Measurements from ENCODE around the gene LEPROT. TPM values are rescaled to one million over a fixed set of nuclear protein-coding genes. Genes with fewer than 3 reads are reported as not detected.

The LEPROT gene
- total and polyA plus RNA-seq, 4 donors, result 23.6 to 43.4 (median 36.3) TPM

- H3K27ac ChIP-seq (ENCODE audit: low read depth in 1 of 2, low read length in 2 of 2), result no peak overlapping the region
- H3K9ac ChIP-seq (ENCODE audit: low read depth in 1 of 2, low read length in 2 of 2), result no peak overlapping the region
- no peaks in the 10 kb centered on the region for H3K36me3 ChIP-seq (ENCODE audit: control insufficient read depth in 4 of 4, insufficient read depth in 3 of 4, low read depth in 1 of 4, low read length in 3 of 4)
- WGBS, result 93% methylated on average over 3 of the region's 3 CpGs
- no peak for DNase-seq (ENCODE audit: low spot score)
- H3K9me3 ChIP-seq (ENCODE audit: control insufficient read depth in 4 of 4, low read length in 3 of 4), result no peaks in the 10 kb centered on the region
- no peak overlapping the region for H3K4me3 ChIP-seq (ENCODE audit: low read depth in 1 of 3, low read length in 3 of 3)
- H3K4me1 ChIP-seq (ENCODE audit: control insufficient read depth in 4 of 4, insufficient read depth in 4 of 4, low read length in 3 of 4), result no peaks in the 10 kb centered on the region
- no peaks in the 10 kb centered on the region for H3K27me3 ChIP-seq (ENCODE audit: control insufficient read depth in 4 of 4, insufficient read depth in 4 of 4, low read length in 3 of 4)
- TF ChIP-seq TAF1 (conservative IDR thresholded peaks at IDR 0.05), result no peak
- TF ChIP-seq FOXA1 (IDR thresholded peaks at IDR 0.05), result no peak
- no peak for TF ChIP-seq JUND (IDR thresholded peaks at IDR 0.05)
- TF ChIP-seq, protein P1, sequence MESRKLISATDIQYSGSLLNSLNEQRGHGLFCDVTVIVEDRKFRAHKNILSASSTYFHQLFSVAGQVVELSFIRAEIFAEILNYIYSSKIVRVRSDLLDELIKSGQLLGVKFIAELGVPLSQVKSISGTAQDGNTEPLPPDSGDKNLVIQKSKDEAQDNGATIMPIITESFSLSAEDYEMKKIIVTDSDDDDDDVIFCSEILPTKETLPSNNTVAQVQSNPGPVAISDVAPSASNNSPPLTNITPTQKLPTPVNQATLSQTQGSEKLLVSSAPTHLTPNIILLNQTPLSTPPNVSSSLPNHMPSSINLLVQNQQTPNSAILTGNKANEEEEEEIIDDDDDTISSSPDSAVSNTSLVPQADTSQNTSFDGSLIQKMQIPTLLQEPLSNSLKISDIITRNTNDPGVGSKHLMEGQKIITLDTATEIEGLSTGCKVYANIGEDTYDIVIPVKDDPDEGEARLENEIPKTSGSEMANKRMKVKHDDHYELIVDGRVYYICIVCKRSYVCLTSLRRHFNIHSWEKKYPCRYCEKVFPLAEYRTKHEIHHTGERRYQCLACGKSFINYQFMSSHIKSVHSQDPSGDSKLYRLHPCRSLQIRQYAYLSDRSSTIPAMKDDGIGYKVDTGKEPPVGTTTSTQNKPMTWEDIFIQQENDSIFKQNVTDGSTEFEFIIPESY (IDR thresholded peaks at IDR 0.05), result no peak
- no peak for TF ChIP-seq GABPA (IDR thresholded peaks at IDR 0.05 in 1 of 2, conservative IDR thresholded peaks at IDR 0.05 in 1 of 2)
- no peak for TF ChIP-seq RXRA (IDR thresholded peaks at IDR 0.05)
- TF ChIP-seq YY1 (IDR thresholded peaks at IDR 0.05), result no peak
- TF ChIP-seq HNF4G (IDR thresholded peaks at IDR 0.05), result no peak
- TF ChIP-seq, protein P2, sequence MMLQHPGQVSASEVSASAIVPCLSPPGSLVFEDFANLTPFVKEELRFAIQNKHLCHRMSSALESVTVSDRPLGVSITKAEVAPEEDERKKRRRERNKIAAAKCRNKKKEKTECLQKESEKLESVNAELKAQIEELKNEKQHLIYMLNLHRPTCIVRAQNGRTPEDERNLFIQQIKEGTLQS (IDR thresholded peaks at IDR 0.05), result no peak
- TF ChIP-seq HNF4A (conservative IDR thresholded peaks at IDR 0.05), result no peak
- no peak for TF ChIP-seq NR2F2 (IDR thresholded peaks at IDR 0.05)
These were observed 31.4 kb upstream of the LEPROT start for GRCh38 chr1:65388908-65389695.

DNA sequence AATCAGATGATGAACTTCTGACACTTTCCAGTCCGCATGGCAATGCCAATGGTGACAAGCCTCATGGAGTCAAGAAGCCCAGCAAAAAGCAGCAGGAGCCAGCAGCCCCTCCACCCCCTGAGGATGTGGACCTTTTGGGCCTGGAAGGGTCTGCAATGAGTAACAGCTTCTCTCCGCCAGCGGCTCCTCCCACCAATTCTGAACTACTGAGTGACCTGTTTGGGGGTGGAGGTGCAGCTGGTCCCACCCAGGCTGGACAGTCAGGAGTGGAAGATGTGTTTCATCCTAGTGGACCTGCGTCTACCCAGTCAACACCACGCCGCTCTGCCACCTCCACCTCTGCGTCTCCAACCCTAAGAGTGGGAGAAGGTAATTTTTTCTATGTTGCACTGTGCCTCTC, 28.0 kb upstream of the LEPROT start:
- Histone ChIP-seq H3K9ac (ENCODE audit: low read depth in 1 of 2, low read length in 2 of 2) (no peak overlapping the region), H3K36me3 (ENCODE audit: control insufficient read depth in 4 of 4, insufficient read depth in 3 of 4, low read depth in 1 of 4, low read length in 3 of 4) (no peaks in the 10 kb centered on the region), H3K27me3 (ENCODE audit: control insufficient read depth in 4 of 4, insufficient read depth in 4 of 4, low read length in 3 of 4) (no peaks in the 10 kb centered on the region), H3K27ac (ENCODE audit: low read depth in 1 of 2, low read length in 2 of 2) (no peak overlapping the region), H3K9me3 (ENCODE audit: control insufficient read depth in 4 of 4, low read length in 3 of 4) (no peaks in the 10 kb centered on the region), H3K4me1 (ENCODE audit: control insufficient read depth in 4 of 4, insufficient read depth in 4 of 4, low read length in 3 of 4) (no peaks in the 10 kb centered on the region), H3K4me3 (ENCODE audit: low read depth in 1 of 3, low read length in 3 of 3) (no peak overlapping the region)
- TF ChIP-seq, protein P3, sequence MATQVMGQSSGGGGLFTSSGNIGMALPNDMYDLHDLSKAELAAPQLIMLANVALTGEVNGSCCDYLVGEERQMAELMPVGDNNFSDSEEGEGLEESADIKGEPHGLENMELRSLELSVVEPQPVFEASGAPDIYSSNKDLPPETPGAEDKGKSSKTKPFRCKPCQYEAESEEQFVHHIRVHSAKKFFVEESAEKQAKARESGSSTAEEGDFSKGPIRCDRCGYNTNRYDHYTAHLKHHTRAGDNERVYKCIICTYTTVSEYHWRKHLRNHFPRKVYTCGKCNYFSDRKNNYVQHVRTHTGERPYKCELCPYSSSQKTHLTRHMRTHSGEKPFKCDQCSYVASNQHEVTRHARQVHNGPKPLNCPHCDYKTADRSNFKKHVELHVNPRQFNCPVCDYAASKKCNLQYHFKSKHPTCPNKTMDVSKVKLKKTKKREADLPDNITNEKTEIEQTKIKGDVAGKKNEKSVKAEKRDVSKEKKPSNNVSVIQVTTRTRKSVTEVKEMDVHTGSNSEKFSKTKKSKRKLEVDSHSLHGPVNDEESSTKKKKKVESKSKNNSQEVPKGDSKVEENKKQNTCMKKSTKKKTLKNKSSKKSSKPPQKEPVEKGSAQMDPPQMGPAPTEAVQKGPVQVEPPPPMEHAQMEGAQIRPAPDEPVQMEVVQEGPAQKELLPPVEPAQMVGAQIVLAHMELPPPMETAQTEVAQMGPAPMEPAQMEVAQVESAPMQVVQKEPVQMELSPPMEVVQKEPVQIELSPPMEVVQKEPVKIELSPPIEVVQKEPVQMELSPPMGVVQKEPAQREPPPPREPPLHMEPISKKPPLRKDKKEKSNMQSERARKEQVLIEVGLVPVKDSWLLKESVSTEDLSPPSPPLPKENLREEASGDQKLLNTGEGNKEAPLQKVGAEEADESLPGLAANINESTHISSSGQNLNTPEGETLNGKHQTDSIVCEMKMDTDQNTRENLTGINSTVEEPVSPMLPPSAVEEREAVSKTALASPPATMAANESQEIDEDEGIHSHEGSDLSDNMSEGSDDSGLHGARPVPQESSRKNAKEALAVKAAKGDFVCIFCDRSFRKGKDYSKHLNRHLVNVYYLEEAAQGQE (IDR thresholded peaks at IDR 0.05), result no peak
- no peak for TF ChIP-seq RAD21 (IDR thresholded peaks at IDR 0.05)
- TF ChIP-seq FOXA1 (IDR thresholded peaks at IDR 0.05), result no peak
- no peak for TF ChIP-seq HNF4A (conservative IDR thresholded peaks at IDR 0.05)
- TF ChIP-seq, protein P1 (IDR thresholded peaks at IDR 0.05), result no peak
- TF ChIP-seq SP1 (IDR thresholded peaks at IDR 0.05), result no peak
- no peak for TF ChIP-seq EGR1 (IDR thresholded peaks at IDR 0.05; ENCODE audit: low read depth in 2 of 2)
- TF ChIP-seq, protein P2 (IDR thresholded peaks at IDR 0.05), result no peak
- TF ChIP-seq FOXA2 (IDR thresholded peaks at IDR 0.05), result no peak
- no peak for TF ChIP-seq HNF4G (IDR thresholded peaks at IDR 0.05)
- TF ChIP-seq NR2F2 (IDR thresholded peaks at IDR 0.05), result no peak
- no peak for TF ChIP-seq CTCF (IDR thresholded peaks at IDR 0.05; ENCODE audit: low read depth, low read length, missing input control)
- TF ChIP-seq MAX (IDR thresholded peaks at IDR 0.05), result no peak
- TF ChIP-seq RXRA (IDR thresholded peaks at IDR 0.05), result no peak
- no peak for TF ChIP-seq YY1 (IDR thresholded peaks at IDR 0.05)
- no peak for TF ChIP-seq GABPA (IDR thresholded peaks at IDR 0.05 in 1 of 2, conservative IDR thresholded peaks at IDR 0.05 in 1 of 2)
- TF ChIP-seq TAF1 (conservative IDR thresholded peaks at IDR 0.05), result no peak
- no peak for TF ChIP-seq JUND (IDR thresholded peaks at IDR 0.05)
- DNase-seq (ENCODE audit: low spot score), result no peak
- 98% methylated on average over 7 of the region's 7 CpGs for WGBS

All from liver (tissue), 9 donors.